OCI-LY3 (cell line): ENCODE data around the gene PIGU.

ENCODE experiments used
- CTCF ChIP-seq: fragments of 200-600, 300-600 bp; sonication (generic); IDR thresholded peaks from 2 replicates; pipeline ENCODE4 v1.5.1; 2014; ENCODE audit warnings: antibody characterized with exemption, low read length, low read depth
- EZH2phosphoT487 ChIP-seq: fragments of 200-600 bp; shearing (Covaris generic); IDR thresholded peaks from 2 replicates; pipeline ENCODE4 v1.6.1; 2018; ENCODE audit warnings: antibody characterized with exemption, mixed run types, low read depth

GRCh38 chr20:34663213-34663943 is 13.5 kb downstream of the PIGU start:
- no peak for TF ChIP-seq CTCF
- TF ChIP-seq EZH2phosphoT487 = no peak
